GM21390 (cell line): ENCODE data around the gene C19orf85.
"Not testable (repeated sequence)": the region's sequence is repeated elsewhere in the genome, so short reads cannot be mapped to it uniquely, and the experiment has no call there.

Experiments
- ATAC-seq: cut with Tn5 transposase; IDR thresholded peaks from one replicate; pipeline ENCODE4 v1.9.1; 2021; ENCODE audit not compliant: unreplicated experiment

Gene C19orf85

GRCh38 chr19:55442372-55442961 lies 22.1 kb downstream of the C19orf85 start:
- no peak for ATAC-seq

GRCh38 chr19:55441692-55442321 lies 22.7 kb downstream of the C19orf85 start:
- ATAC-seq: no peak

- ATAC-seq: no peak
Measured at GRCh38 chr19:55441319-55441691, 23.2 kb downstream of the C19orf85 start.

GRCh38 chr19:55440411-55441105 lies 24.0 kb downstream of the C19orf85 start:
- ATAC-seq: no peak

- no peak for ATAC-seq
Measured at GRCh38 chr19:55439052-55439451, 25.5 kb downstream of the C19orf85 start.

- no peak for ATAC-seq
Measured at GRCh38 chr19:55437410-55437809, 27.1 kb downstream of the C19orf85 start.

- no peak for ATAC-seq
Measured at GRCh38 chr19:55436847-55437246, 27.7 kb downstream of the C19orf85 start.

GRCh38 chr19:55435020-55435419 lies 29.5 kb downstream of the C19orf85 start:
- no peak for ATAC-seq

GRCh38 chr19:55434356-55434919 lies 30.1 kb downstream of the C19orf85 start:
- no peak for ATAC-seq

- ATAC-seq: no peak
Measured at GRCh38 chr19:55433292-55433691, 31.3 kb downstream of the C19orf85 start.

GRCh38 chr19:55432241-55432959 lies 32.2 kb downstream of the C19orf85 start:
- ATAC-seq: no peak

- no peak for ATAC-seq
Measured at GRCh38 chr19:55431183-55431582, 33.4 kb downstream of the C19orf85 start.

GRCh38 chr19:55426042-55426441 lies 38.5 kb downstream of the C19orf85 start:
- ATAC-seq: no peak

GRCh38 chr19:55424518-55424917 lies 40.0 kb downstream of the C19orf85 start:
- no peak for ATAC-seq

- ATAC-seq: no peak
Measured at GRCh38 chr19:55423225-55424005, 41.1 kb downstream of the C19orf85 start.

- ATAC-seq: not testable (repeated sequence)
Measured at GRCh38 chr19:55421281-55421680, 43.3 kb downstream of the C19orf85 start.

- no peak for ATAC-seq
Measured at GRCh38 chr19:55419624-55420236, 44.8 kb downstream of the C19orf85 start.

GRCh38 chr19:55419103-55419502 lies 45.4 kb downstream of the C19orf85 start:
- no peak for ATAC-seq

GRCh38 chr19:55418185-55418584 lies 46.4 kb downstream of the C19orf85 start:
- no peak for ATAC-seq
